KOPT-K1 (cell line): ENCODE data around the gene FNDC3B.

ENCODE experiments used
- H3K27ac ChIP-seq: fragments of 200-600 bp; sonication (generic); 2 replicates; pipeline ENCODE4 v1.5.1; 2016; ENCODE audit warnings: antibody characterized with exemption, mild to moderate bottlenecking, low read depth, low read length; ENCODE audit not compliant: poor library complexity, severe bottlenecking
- H3K36me3 ChIP-seq: fragments of 200-600 bp; sonication (generic); 2 replicates; pipeline ENCODE4 v1.5.1; 2017; ENCODE audit warnings: antibody characterized with exemption, mild to moderate bottlenecking, low read length, moderate library complexity; ENCODE audit not compliant: insufficient read depth
- H3K9me3 ChIP-seq: fragments of 200-600 bp; sonication (generic); 2 replicates; pipeline ENCODE4 v1.5.1; 2017; ENCODE audit warnings: antibody characterized with exemption, low read length, mild to moderate bottlenecking; ENCODE audit not compliant: insufficient read depth, poor library complexity, severe bottlenecking

Gene FNDC3B

DNA sequence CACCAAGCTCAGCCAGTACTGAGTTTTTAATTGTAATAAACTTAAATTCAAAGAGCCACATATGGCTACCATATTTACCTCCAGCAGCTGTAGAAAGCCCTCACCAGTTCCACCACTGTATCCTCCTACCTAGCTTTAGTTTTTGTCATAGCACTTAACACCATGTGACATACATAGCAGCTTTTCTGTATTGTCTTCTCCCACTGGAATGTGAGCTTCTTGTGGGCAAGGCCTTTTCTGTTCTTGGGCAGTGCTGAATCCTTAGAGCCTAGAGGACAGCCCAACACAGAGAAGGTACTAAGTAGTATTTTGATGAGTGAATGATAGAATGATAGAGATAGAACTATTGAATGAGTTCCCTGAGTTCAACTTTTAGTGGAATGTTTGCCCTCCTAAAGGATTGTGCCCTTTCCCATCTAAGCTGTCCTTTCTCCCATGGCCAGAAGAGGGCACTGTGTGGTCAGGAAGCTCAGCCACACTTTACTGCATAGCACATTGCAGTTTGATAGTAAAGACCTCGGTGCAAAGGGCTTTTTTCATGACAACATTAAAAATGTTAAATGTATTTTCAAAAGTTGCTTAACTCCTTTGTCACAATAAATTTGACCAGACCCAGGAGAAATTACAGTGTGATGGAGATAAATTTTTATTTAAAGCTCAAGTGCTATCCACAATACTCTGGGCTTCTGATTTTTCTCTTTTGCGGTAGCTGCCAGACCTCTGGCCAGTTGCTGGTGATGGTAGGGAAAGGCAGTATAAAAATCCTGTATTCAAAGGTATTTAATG lies 293.1 kb downstream of the FNDC3B start:
- Histone ChIP-seq H3K36me3 (no peaks in the 10 kb centered on the region), H3K9me3 (no peaks in the 10 kb centered on the region), H3K27ac (no peak overlapping the region)

GRCh38 chr3:172333042-172333377 lies 293.6 kb downstream of the FNDC3B start:
- Histone ChIP-seq H3K9me3 (no peaks in the 10 kb centered on the region), H3K27ac (no peak overlapping the region), H3K36me3 (no peaks in the 10 kb centered on the region)

GRCh38 chr3:172333692-172334457 lies 294.5 kb downstream of the FNDC3B start:
- no peaks in the 10 kb centered on the region for H3K9me3 ChIP-seq
- no peaks in the 10 kb centered on the region for H3K36me3 ChIP-seq
- no peak overlapping the region for H3K27ac ChIP-seq

DNA sequence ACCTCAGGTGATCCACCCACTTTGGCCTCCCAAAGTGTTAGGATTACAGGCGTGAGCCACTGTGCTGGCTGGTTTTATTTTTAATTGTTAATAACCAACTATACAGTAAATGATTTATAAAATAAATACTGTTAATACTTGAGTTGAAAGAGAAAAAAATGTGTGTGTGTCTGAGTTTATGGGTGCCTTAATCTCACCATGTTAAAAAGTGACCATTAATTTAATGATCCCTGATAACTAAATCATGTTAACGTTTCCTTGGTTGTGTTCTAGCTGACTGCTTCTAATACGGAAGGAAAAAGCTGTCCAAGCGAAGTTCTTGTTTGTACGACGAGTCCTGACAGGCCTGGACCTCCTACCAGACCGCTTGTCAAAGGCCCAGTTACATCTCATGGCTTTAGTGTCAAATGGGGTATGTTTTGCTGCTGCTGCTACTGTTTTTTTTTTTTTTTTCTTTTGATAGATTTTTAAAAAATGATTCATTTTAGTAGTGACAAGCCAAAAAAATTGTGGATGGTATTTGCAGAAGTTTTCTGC lies 295.4 kb downstream of the FNDC3B start:
- no peaks in the 10 kb centered on the region for H3K36me3 ChIP-seq
- no peaks in the 10 kb centered on the region for H3K9me3 ChIP-seq
- H3K27ac ChIP-seq: no peak overlapping the region

DNA sequence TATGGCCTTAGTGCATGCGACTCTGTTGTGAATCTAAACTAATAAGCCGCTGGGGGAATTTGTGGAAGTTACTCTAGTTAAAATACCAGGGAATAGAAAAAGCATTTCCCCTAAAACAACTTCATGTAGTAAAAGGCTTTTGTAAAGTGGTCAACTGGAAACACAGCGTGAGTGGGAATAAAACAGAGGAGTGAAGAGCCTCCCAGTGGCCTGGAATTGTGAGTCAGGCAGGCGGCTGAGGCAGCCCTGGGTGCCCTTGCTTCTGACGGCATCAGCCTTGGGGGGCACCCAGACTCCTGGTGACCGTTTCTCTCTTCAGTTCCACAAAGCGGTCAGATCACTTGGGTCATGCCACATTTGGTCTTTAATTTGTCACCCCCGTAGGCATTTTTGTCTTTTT lies 300.5 kb downstream of the FNDC3B start:
- H3K36me3 ChIP-seq: no peaks in the 10 kb centered on the region
- no peak overlapping the region for H3K27ac ChIP-seq
- H3K9me3 ChIP-seq: no peaks in the 10 kb centered on the region

- H3K36me3 ChIP-seq: no peaks in the 10 kb centered on the region
- no peaks in the 10 kb centered on the region for H3K9me3 ChIP-seq
- no peak overlapping the region for H3K27ac ChIP-seq
Measured at GRCh38 chr3:172340583-172340982, 301.2 kb downstream of the FNDC3B start.

DNA sequence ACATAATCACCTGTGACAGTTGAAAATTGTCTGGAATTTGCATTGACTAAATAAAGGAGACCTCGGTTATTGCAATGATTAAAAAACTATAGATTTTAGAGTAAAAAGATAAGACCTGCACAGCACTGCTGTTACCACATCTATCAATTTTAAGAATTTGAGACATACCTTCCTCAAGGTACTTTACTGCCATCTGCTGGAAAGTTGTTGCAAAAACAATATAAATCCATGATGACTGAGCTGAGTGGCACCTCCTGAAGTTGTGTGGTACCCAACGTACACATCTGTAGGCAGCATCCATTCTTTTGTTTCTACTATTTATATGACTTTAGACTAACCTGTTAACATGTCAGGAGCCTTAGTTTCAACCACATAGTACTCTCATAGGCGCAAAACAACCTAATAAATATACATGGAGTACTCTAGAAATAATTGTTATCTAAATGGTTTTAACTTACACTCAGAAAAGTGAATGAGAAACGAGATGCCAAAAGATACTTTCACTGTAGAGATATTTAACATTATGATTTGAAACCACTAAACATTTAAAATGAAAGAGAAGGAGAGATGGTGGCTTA lies 302.2 kb downstream of the FNDC3B start:
- Histone ChIP-seq H3K9me3 (no peaks in the 10 kb centered on the region), H3K27ac (no peak overlapping the region), H3K36me3 (no peaks in the 10 kb centered on the region)

GRCh38 chr3:172342097-172342659 lies 302.8 kb downstream of the FNDC3B start:
- H3K36me3 ChIP-seq: no peaks in the 10 kb centered on the region
- no peaks in the 10 kb centered on the region for H3K9me3 ChIP-seq
- no peak overlapping the region for H3K27ac ChIP-seq

DNA sequence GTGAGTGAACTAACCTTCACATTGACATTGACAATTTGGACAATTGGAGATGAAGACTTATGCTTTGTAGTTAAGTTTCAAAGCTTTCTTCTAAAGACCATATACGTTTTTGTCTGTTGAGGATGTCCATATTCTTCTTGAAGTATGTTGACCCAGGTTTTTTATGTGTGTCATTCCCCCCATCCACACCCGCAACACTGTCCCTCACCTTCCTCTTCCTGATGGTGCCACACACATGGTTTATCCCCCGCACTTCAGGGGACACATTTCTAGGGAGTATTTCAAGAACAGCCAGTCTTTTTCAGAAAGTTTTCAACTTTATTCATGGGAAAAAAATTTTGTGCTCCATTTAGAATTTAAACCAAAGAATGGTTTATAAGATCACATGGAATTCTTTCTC lies 303.7 kb downstream of the FNDC3B start:
- Histone ChIP-seq H3K36me3 (no peaks in the 10 kb centered on the region), H3K27ac (no peak overlapping the region), H3K9me3 (no peaks in the 10 kb centered on the region)

DNA sequence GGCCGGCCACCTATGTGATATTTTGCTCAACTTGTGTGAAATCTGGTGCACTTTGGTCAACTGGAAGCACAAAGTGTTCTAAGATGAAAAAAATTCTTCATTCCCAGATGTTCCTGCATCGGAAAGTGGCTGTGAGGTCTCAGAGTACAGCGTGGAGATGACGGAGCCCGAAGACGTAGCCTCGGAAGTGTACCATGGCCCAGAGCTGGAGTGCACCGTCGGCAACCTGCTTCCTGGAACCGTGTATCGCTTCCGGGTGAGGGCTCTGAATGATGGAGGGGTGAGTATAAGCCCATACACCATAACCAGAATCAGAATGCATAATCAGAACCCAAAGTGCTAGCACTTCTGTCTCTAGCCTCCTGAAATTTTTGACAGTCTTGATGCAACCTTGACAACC lies 304.6 kb downstream of the FNDC3B start:
- Histone ChIP-seq H3K36me3 (no peaks in the 10 kb centered on the region), H3K9me3 (no peaks in the 10 kb centered on the region), H3K27ac (no peak overlapping the region)

GRCh38 chr3:172346161-172346560 lies 306.8 kb downstream of the FNDC3B start:
- H3K27ac ChIP-seq: no peak overlapping the region
- H3K36me3 ChIP-seq: no peaks in the 10 kb centered on the region
- H3K9me3 ChIP-seq: no peaks in the 10 kb centered on the region

DNA sequence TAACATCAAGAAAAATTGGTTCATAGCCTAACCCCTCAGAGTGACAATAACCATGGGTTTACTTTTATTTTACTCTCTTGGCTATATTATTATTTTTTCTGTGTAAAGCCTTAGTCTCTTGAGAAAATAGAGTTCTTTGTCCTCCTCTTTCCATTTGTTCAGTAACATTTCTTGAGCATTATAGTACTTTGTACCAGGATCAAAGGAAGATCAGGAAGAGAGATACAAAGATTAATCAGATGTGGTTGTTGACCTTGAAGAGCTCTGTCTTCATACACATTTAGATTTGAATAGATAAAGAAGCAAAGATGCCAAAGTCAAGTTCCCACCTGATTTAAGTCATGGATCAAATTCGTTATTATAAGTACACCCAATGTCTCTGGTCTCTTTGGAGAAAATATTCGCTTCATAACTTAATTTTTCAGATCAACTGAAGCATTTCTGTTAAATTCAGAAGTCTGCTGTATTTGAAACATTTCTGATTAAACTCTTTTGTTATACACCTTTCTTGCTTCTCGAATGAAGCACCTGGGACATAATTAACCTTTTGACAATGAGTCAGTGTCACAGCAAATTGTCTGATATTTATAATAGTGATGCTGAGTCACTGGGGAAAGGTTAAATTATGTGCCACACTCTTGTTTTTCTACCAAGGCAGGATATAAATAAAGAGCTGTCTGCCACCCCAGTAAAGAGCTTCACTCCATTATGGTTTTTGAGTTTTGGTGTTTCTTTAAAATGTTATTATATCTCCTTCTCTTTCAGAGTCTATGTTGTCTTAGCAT lies 308.7 kb downstream of the FNDC3B start:
- Histone ChIP-seq H3K9me3 (no peaks in the 10 kb centered on the region), H3K27ac (no peak overlapping the region), H3K36me3 (peaks cover 1% of the 10 kb centered on the region)

GRCh38 chr3:172351895-172352466 lies 312.6 kb downstream of the FNDC3B start:
- Histone ChIP-seq H3K9me3 (no peaks in the 10 kb centered on the region), H3K27ac (no peak overlapping the region), H3K36me3 (peaks cover 9% of the 10 kb centered on the region)

- Histone ChIP-seq H3K27ac (no peak overlapping the region), H3K9me3 (no peaks in the 10 kb centered on the region), H3K36me3 (peaks cover 9% of the 10 kb centered on the region)
Measured at GRCh38 chr3:172352786-172353185, 313.4 kb downstream of the FNDC3B start.
